Smooth muscle cell (in vitro differentiated cells): ENCODE data around the gene SYN1. TPM values are rescaled to one million over a fixed set of nuclear protein-coding genes. Genes with fewer than 3 reads are reported as not detected.

Experiments used
- DNase-seq: peaks from one replicate; lab custom pipeline; 2025; ENCODE audit not compliant: unreplicated experiment; lab: John Stamatoyannopoulos, UW
- H2AFZ ChIP-seq: fragments of 200-600 bp; sonication (generic); 2 replicates; pipeline ENCODE4 v1.6.0; 2016; ENCODE audit warnings: antibody characterized with exemption, low read depth, mild to moderate bottlenecking
- H3F3A ChIP-seq: fragments of 200-600 bp; sonication (generic); 2 replicates; pipeline ENCODE4 v1.6.0; 2017; ENCODE audit warnings: antibody characterized with exemption, low read depth
- H3K27ac ChIP-seq: fragments of 200-600 bp; sonication (generic); 2 replicates; pipeline ENCODE4 v1.5.1; 2016; ENCODE audit warnings: low read depth, mild to moderate bottlenecking
- H3K27me3 ChIP-seq: fragments of 200-600 bp; sonication (generic); 2 replicates; pipeline ENCODE4 v1.6.1; 2016; ENCODE audit warnings: low read depth, mild to moderate bottlenecking
- H3K36me3 ChIP-seq: fragments of 200-600 bp; sonication (generic); 2 replicates; pipeline ENCODE4 v1.5.1; 2016; ENCODE audit warnings: low read depth
- H3K4me1 ChIP-seq: fragments of 200-600 bp; sonication (generic); 2 replicates; pipeline ENCODE4 v1.5.1; 2016; ENCODE audit warnings: low read depth
- H3K4me2 ChIP-seq: fragments of 200-600 bp; sonication (generic); 2 replicates; pipeline ENCODE4 v1.6.0; 2016; ENCODE audit warnings: mild to moderate bottlenecking
- H3K4me3 ChIP-seq: fragments of 200-600 bp; sonication (generic); 2 replicates; pipeline ENCODE4 v1.5.1; 2016; ENCODE audit warnings: mild to moderate bottlenecking
- H3K79me2 ChIP-seq: fragments of 200-600 bp; sonication (generic); 2 replicates; pipeline ENCODE4 v1.6.0; 2016; ENCODE audit warnings: low read depth, mild to moderate bottlenecking
- H3K9ac ChIP-seq: fragments of 200-600 bp; sonication (generic); 2 replicates; pipeline ENCODE4 v1.6.0; 2016; ENCODE audit warnings: low read depth
- H3K9me3 ChIP-seq: fragments of 200-600 bp; sonication (generic); replicated peaks from 2 replicates; pipeline ENCODE4 v1.5.1; 2016; ENCODE audit warnings: low read depth
- H4K20me1 ChIP-seq: fragments of 200-600 bp; sonication (generic); 2 replicates; pipeline ENCODE4 v1.6.0; 2016; ENCODE audit warnings: low read depth
- WGBS: methylation state at CpG from one replicate; pipeline ENCODE4 v1.1.7; 2016; ENCODE audit warnings: low lambda C conversion rate; 5-methylcytosine and 5-hydroxymethylcytosine counted together
- polyA plus RNA-seq: library from polyadenylated mRNA; unstranded; fragments of >200 nt; fragmentation: Nextera tagmentation; extraction: Ambion mirVana; gene quantifications from 2 replicates; pipeline ENCODE4 v1.2.1, GENCODE V29; 2016
- total RNA-seq: library from RNA; depleted of rRNA; stranded (reverse); fragments of >200 nt; gene quantifications from 2 replicates; pipeline ENCODE4 v1.2.3, GENCODE V29; 2014
- TF ChIP-seq, protein P1 (sequence below): fragments of 200-600 bp; sonication (generic); IDR thresholded peaks from 2 replicates; pipeline ENCODE4 v1.5.1; 2017; ENCODE audit warnings: borderline replicate concordance, mild to moderate bottlenecking, antibody characterized with exemption; ENCODE audit not compliant: insufficient read depth, poor library complexity, severe bottlenecking

SYN1 gene
- total and polyA plus RNA-seq, 2 experiments from 2014 or later: 5.1 to 9.1 TPM

DNA sequence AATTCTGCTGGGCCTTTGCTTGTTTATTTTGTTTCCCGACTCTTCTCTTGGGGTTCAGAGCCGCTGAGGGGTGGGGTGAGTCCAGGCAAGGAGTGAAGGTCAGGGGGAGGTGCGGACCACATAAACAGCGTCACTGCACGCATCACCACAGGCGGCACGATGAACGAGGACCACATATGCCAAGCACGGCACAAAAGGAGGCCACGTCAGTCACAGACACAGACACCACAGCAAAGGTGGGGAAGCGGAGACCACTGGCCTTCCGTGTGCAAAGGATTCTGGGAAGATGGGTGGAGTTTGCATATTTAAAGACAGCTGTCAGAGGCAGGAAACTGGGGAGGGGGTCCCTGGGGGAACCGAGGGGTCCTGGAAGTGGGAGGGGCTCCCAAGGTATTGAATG lies 47.8 kb downstream of the SYN1 start:
- no peak overlapping the region for H2AFZ ChIP-seq
- no peak overlapping the region for H3K27ac ChIP-seq
- no peaks in the 10 kb centered on the region for H4K20me1 ChIP-seq
- H3K36me3 ChIP-seq: no peaks in the 10 kb centered on the region
- H3K27me3 ChIP-seq: no peaks in the 10 kb centered on the region
- no peak overlapping the region for H3K4me3 ChIP-seq
- H3K4me2 ChIP-seq: no peak overlapping the region
- 92% methylated on average over 13 of the region's 13 CpGs for WGBS
- no peaks in the 10 kb centered on the region for H3K4me1 ChIP-seq
- H3K79me2 ChIP-seq: no peaks in the 10 kb centered on the region
- H3F3A ChIP-seq: no peaks in the 10 kb centered on the region
- H3K9me3 ChIP-seq: no peaks in the 10 kb centered on the region
- H3K9ac ChIP-seq: no peak overlapping the region
- TF ChIP-seq, protein P1, sequence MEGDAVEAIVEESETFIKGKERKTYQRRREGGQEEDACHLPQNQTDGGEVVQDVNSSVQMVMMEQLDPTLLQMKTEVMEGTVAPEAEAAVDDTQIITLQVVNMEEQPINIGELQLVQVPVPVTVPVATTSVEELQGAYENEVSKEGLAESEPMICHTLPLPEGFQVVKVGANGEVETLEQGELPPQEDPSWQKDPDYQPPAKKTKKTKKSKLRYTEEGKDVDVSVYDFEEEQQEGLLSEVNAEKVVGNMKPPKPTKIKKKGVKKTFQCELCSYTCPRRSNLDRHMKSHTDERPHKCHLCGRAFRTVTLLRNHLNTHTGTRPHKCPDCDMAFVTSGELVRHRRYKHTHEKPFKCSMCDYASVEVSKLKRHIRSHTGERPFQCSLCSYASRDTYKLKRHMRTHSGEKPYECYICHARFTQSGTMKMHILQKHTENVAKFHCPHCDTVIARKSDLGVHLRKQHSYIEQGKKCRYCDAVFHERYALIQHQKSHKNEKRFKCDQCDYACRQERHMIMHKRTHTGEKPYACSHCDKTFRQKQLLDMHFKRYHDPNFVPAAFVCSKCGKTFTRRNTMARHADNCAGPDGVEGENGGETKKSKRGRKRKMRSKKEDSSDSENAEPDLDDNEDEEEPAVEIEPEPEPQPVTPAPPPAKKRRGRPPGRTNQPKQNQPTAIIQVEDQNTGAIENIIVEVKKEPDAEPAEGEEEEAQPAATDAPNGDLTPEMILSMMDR: no peak
- no peak for DNase-seq

DNA sequence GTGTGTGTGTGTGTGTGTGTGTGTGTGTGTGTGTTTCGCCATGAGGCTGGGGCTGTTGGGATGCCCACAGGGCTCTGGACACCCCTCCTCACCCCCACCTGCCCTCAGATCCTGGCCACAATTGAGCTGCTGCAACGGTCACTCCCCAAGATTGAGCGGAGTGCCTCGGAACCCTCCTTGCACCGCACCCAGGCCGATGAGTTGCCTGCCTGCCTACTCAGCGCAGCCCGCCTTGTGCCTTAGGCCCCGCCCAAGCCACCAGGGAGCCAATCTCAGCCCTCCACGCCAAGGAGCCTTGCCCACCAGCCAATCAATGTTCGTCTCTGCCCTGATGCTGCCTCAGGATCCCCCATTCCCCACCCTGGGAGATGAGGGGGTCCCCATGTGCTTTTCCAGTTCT lies 48.4 kb downstream of the SYN1 start:
- Histone ChIP-seq H3K9ac (no peak overlapping the region), H3K4me3 (no peak overlapping the region), H3K9me3 (no peaks in the 10 kb centered on the region), H2AFZ (no peak overlapping the region), H3K4me2 (no peak overlapping the region), H3K4me1 (no peaks in the 10 kb centered on the region), H3K79me2 (no peaks in the 10 kb centered on the region), H3K27me3 (no peaks in the 10 kb centered on the region), H4K20me1 (no peaks in the 10 kb centered on the region), H3K36me3 (no peaks in the 10 kb centered on the region), H3K27ac (no peak overlapping the region), H3F3A (no peaks in the 10 kb centered on the region)
- DNase-seq: no peak
- TF ChIP-seq, protein P1: no peak
- 86% methylated on average over 7 of the region's 11 CpGs for WGBS

DNA sequence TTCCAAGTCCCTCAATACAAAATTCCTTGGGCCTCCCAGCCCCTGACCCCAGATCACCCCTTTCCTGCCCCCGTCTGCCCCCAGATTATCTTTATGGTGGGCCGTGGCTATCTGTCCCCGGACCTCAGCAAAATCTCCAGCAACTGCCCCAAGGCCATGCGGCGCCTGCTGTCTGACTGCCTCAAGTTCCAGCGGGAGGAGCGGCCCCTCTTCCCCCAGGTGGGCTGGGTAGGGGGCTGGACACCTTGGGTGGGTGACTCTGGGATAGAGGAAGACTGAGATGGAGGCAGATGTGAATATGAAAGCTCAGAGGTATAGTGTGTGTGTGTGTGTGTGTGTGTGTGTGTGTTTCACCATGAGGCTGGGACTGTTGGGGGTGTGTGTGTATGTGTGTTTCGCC lies 48.9 kb downstream of the SYN1 start:
- Histone ChIP-seq H4K20me1 (no peaks in the 10 kb centered on the region), H3K4me3 (no peak overlapping the region), H3K27ac (no peak overlapping the region), H2AFZ (no peak overlapping the region), H3K79me2 (no peaks in the 10 kb centered on the region), H3K4me2 (no peak overlapping the region), H3K9ac (no peak overlapping the region), H3F3A (no peaks in the 10 kb centered on the region), H3K36me3 (no peaks in the 10 kb centered on the region), H3K9me3 (no peaks in the 10 kb centered on the region), H3K27me3 (no peaks in the 10 kb centered on the region), H3K4me1 (no peaks in the 10 kb centered on the region)
- TF ChIP-seq, protein P1: no peak
- 94% methylated on average over 8 of the region's 8 CpGs for WGBS
- DNase-seq: no peak

DNA sequence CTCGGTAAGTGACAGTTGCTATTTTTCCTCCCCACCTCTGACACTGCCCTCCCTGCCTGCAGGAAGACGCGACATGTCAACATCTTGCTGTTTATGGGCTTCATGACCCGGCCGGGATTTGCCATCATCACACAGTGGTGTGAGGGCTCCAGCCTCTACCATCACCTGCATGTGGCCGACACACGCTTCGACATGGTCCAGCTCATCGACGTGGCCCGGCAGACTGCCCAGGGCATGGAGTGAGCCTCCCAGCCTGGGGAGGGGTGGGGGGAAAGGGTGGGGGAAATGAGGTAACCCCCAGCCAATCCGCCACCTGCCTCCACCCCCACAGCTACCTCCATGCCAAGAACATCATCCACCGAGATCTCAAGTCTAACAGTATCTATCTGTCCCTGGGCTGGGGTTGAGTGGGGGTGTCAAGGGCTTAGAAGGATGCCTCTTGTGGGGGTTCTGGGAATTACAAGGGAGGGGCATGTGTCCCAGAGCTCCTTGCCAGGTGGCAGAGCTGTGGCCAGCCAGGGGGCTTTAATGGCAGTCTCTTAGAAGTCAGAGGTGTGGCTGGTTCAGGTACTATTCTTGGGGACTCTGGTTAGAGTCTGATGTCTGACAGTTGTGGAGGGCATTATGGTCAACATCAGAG lies 50.9 kb downstream of the SYN1 start:
- Histone ChIP-seq H3K27ac (no peak overlapping the region), H3K27me3 (no peaks in the 10 kb centered on the region), H2AFZ (no peak overlapping the region), H4K20me1 (no peaks in the 10 kb centered on the region), H3K79me2 (no peaks in the 10 kb centered on the region), H3K9me3 (no peaks in the 10 kb centered on the region), H3F3A (no peaks in the 10 kb centered on the region), H3K36me3 (no peaks in the 10 kb centered on the region), H3K4me2 (no peak overlapping the region), H3K4me1 (no peaks in the 10 kb centered on the region), H3K4me3 (no peak overlapping the region), H3K9ac (no peak overlapping the region)
- WGBS: 94% methylated on average over 13 of the region's 13 CpGs
- DNase-seq: no peak
- TF ChIP-seq, protein P1: peak; percentile 31
